GM15510 (cell line): ENCODE measurements around the gene TDP2.

ENCODE experiments used
- POLR2A ChIP-seq: IDR thresholded peaks from 3 replicates; pipeline ENCODE4 v1.6.1; 2011; ENCODE audit warnings: borderline replicate concordance; ENCODE audit not compliant: insufficient read length; ENCODE audit errors: extremely low read depth

Gene TDP2

GRCh38 chr6:24686946-24687345 lies 20.2 kb upstream of the TDP2 start:
- no peak for TF ChIP-seq POLR2A

DNA sequence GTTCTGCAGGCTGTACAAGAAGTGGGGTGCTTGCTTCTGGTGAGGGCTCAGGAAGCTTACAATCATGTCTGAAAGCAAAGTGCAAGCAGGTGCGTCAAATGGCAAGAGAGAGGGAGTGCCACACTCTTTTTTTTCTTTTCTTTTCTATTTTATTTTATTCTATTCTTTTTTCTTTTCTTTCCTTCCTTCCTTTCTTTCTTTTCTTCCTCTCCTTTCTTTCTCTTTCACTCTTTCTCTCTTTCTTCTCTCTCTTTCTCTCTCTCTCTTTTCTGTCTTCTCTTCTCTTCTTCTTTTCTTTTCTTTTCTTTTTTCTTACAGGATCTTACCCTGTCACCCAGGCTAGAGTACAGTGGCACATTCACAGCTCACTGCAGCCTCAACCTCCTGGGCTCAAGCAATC lies 19.7 kb upstream of the TDP2 start:
- no peak for TF ChIP-seq POLR2A

DNA sequence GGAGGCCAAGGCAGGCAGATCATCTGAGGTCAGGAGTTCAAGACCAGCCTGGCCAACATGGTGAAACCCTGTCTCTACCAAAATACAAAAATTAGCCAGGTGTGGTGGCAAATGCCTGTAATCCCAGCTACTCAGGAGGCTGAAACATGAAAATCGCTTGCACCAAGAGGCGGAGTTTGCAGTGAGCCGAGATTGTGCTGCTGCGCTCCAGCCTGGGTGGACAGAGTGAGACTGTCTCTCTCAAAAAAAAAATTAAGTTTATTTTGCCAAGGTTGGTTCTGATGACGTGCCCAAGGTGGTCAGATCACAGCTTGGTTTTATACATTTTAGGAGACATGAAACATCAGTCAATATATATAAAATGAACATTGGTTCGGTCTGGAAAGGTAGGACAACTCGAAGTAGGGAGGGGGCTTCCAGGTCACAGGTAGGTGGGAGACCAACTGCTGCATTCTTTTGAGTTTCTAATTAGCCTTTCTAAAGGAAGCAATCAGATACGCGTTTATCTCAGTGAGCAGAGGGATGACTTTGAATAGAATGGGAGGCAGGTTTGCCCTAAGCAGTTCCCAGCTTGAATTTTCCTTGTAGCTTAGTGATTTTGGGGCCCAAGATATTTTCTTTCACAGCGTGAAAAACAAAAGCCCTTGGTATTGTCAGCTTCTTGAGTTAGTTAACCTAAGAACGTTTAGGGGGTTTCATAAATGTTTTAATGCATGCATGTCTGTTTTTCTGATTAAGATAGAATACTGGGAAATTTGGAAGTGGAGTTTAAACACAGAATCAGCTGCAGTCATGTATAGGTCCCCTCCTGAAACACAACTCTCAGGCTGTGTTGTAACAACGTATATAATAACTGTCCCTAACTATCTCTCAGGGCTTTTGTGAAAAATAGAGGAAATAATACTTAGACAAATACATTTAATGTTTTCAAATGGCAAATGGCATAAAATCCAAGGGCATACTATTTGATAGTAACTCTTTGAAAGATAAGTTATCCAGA lies 16.9 kb upstream of the TDP2 start:
- no peak for TF ChIP-seq POLR2A

DNA sequence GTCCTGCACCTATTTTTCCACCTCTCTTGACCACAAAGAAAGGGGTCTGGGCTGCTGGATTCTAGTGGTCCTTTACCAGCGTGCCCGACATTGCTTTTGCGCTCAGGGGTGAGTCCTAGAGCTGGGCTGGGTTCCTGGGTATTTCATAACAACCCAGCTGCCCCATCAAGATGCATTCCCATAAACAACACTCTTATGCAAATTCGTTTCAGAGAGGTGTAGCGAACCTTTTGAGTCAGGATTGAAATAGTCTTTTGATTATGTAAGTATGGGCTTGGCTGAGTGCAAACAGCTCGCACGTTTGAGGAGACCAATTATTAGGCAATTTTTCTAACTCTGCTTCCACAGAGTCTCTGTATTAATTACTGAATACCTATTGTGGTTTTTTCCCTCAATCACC lies 13.9 kb upstream of the TDP2 start:
- no peak for TF ChIP-seq POLR2A

- TF ChIP-seq POLR2A: no peak
Observed at GRCh38 chr6:24673625-24674024, 6.9 kb upstream of the TDP2 start.

GRCh38 chr6:24672620-24673182 lies 6.0 kb upstream of the TDP2 start:
- no peak for TF ChIP-seq POLR2A

- no peak for TF ChIP-seq POLR2A
Observed at GRCh38 chr6:24668997-24669361, 2.3 kb upstream of the TDP2 start.

DNA sequence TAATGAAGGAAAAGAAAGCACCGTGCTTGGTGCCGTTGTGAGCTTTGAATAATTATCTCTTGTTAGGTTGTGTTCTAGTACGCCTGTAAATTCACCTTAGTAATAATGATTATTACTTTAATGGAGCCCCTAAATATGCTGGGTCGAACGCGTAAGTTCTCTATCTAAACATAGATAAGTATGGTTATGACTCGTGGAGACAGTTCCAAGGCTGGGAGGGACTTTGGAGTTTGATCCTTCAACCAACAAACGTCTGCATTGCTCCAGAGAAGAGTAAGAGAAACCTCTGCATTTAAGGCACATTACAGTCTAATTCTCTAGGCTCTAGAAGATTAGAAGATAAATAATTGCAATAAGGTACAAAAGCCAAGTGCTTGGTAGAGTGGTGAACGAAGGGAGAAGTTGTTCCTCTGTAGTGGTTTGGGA lies 692 bp upstream of the TDP2 start:
- TF ChIP-seq POLR2A: no peak

GRCh38 chr6:24666097-24666640 lies 530 bp downstream of the TDP2 start:
- no peak for TF ChIP-seq POLR2A

DNA sequence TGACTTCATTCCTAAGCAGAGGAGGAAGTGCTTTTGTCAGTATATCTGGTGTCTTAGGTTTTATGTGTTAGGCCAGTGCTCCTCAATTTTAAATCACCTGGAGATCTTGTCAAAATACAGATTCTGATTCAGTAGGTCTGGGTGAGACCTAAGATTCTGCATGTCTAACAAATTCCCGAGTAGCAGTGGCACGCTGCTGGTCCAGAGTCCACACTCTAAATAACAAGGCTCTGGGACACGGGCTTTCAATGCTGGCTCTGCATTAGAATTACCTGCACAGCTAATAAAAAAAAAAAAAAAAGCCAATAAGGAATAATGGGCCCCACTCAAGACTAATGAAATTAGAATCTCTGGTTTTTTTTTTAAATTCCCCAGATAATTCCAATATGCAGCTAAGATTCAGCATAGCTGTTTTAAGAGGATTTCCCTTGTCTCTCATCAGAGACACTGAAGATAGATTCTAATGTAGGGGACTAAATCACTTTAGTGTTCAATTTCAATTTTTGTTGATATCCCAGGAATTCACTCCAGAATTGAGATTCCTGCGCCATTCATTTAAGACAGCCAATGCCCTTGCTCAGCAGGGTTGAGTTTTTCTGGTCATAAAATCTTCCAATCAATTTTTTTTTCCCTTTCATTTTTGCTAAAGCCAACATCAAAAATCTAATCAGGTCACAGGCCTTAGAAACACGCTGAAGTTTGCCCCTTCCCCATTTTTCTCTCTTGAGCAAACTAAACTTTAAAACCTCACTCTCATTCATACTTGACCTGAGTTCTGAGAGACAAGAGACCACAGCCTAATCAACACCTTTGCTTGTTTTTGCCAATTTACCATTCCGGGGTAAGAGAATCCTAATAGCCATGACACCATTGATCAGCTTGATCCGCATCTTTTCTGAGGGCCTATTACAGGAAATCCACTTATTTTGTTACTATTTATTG lies 2.4 kb downstream of the TDP2 start:
- TF ChIP-seq POLR2A: no peak

- no peak for TF ChIP-seq POLR2A
Observed at GRCh38 chr6:24663189-24663588, 3.5 kb downstream of the TDP2 start.

GRCh38 chr6:24662236-24662635 lies 4.5 kb downstream of the TDP2 start:
- TF ChIP-seq POLR2A: no peak

- TF ChIP-seq POLR2A: no peak
Observed at GRCh38 chr6:24660105-24660504, 6.6 kb downstream of the TDP2 start.

- no peak for TF ChIP-seq POLR2A
Observed at GRCh38 chr6:24659561-24659960, 7.1 kb downstream of the TDP2 start.
